RWPE1 (cell line): ENCODE results near the gene EWSR1.

Experiments
- CTCF ChIA-PET: fragments of 350-600 bp; sonication (Branson Sonifier 250); formaldehyde crosslinking; extraction: SDS; loops from one replicate; lab custom pipeline; 2021; lab: Yijun Ruan, JAX
- POLR2A ChIA-PET: fragments of 400-600 bp; formaldehyde crosslinking; extraction: SDS; loops from one replicate; lab custom pipeline; 2020; ENCODE audit warnings: antibody characterized with exemption; ENCODE audit not compliant: low non-redundant PET; lab: Yijun Ruan, JAX
- DNase-seq: peaks from one replicate; pipeline ENCODE4 v3.0.0; 2012; ENCODE audit warnings: low spot score
- H3K27ac ChIP-seq: fragments of 450-650 bp; 2 replicates; pipeline ENCODE4 v1.5.1; 2017
- TF ChIP-seq, protein P1 (sequence below): fragments of 450-650 bp; conservative IDR thresholded peaks from 2 replicates; pipeline ENCODE4 v1.5.1; 2017; ENCODE audit warnings: low read depth, mild to moderate bottlenecking

EWSR1 gene

DNA sequence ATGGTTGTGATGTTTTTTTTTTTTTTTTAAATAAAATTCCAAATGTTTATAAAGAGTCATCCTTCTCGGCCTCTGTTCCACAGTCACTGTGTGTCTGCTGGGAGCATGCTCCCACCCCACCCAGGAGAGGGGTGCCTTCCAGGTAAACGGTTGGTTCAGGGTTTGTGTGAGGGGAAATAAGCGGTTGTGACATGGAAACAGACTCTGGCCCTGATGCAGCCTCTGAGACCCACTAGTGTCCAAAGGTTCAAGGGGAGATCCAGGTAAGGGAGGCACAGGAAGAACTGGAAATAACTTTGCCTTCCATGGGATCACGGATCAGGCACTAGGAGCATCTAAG is 32.4 kb downstream of the EWSR1 start:
- DNase-seq: no peak
- ChIA-PET CTCF (no interaction called here), POLR2A (no interaction called here)
- H3K27ac ChIP-seq: peak overlapping the region; percentile 66
- TF ChIP-seq, protein P1, sequence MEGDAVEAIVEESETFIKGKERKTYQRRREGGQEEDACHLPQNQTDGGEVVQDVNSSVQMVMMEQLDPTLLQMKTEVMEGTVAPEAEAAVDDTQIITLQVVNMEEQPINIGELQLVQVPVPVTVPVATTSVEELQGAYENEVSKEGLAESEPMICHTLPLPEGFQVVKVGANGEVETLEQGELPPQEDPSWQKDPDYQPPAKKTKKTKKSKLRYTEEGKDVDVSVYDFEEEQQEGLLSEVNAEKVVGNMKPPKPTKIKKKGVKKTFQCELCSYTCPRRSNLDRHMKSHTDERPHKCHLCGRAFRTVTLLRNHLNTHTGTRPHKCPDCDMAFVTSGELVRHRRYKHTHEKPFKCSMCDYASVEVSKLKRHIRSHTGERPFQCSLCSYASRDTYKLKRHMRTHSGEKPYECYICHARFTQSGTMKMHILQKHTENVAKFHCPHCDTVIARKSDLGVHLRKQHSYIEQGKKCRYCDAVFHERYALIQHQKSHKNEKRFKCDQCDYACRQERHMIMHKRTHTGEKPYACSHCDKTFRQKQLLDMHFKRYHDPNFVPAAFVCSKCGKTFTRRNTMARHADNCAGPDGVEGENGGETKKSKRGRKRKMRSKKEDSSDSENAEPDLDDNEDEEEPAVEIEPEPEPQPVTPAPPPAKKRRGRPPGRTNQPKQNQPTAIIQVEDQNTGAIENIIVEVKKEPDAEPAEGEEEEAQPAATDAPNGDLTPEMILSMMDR: no peak

- DNase-seq: no peak
- peak overlapping the region; percentile 66 for H3K27ac ChIP-seq
- ChIA-PET CTCF (no interaction called here), POLR2A (no interaction called here)
- TF ChIP-seq, protein P1: no peak
These were observed 32.9 kb downstream of the EWSR1 start for GRCh38 chr22:29300807-29301601.

DNA sequence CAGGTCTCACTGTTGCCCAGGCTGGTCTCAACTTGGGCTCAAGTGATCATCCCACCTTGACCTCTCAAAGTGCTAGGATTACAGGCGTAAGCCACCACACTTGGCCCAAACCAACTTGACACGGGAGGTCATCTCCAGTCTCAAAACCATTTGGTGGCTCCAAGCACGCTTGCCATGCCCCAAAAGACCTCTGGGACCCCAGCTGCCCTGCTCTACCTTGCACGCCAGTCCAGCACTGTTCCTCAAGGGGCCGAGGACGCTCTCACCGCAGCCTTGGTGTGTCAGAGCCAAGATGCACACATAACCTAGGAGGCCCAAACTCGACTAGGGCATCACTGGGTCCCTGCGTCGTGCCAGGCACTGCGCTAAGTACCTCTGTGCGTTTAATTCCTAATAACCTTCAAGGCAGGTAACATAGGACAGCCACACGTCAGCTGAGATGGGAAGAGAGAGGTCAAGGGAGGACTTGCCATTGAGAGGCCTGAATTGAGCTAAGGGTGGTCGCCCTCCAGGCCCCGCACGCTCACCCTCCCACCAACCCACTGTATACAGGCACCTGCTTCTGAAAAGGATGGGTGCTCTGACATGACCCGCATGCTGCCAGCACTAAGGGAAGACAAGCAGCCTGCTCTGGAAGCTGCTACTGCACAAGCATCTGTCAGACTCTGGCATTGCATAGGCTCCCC is 33.8 kb downstream of the EWSR1 start:
- POLR2A ChIA-PET: no interaction called here
- TF ChIP-seq, protein P1: no peak
- no peak for DNase-seq
- CTCF ChIA-PET: no interaction called here
- H3K27ac ChIP-seq: peak overlapping the region; percentile 66

GRCh38 chr22:29302402-29302680 is 34.3 kb downstream of the EWSR1 start:
- peak overlapping the region; percentile 66 for H3K27ac ChIP-seq
- TF ChIP-seq, protein P1: no peak
- DNase-seq: no peak
- ChIA-PET POLR2A (no interaction called here), CTCF (no interaction called here)

DNA sequence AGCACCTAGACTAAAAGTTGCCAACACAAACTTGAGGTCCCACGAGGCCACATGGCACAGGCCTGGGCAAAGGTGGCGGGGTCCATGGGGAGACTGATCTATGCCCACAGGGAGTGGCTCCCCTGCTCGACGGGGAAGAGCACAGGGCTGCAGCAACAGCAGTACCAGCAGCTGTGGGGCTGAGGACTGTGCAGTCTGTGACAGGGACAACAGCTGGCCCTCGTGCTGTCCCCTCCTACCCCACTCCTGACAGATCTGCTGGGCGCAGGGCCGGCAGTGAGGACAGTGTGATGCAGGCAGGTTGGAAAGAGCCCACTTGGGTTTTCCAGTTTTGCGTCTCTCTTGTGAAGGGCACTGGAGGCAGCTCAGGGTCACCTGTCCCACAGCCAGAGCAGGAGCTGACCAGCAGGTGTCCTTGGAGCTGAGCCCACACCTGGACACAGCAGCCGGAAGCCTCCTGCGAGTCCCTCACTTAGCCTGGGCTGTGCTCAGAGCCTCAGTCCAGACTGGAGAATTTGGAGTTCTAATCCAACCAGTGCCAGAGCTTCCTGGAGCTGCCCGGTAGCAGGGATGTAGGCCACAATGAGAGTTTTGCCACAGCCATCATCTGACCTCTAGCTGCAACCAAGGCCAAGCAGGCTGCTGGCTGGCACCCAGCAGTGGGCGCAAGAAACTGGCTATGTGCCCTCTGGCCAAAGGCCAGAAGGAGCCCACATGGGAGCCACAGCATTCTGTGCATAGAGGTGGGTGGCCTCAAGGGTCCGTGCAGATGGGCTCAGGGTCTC is 34.8 kb downstream of the EWSR1 start:
- CTCF ChIA-PET: interaction anchor here (0.6 kb wide), 2 partner anchors 18 to 93 kb away, joined by 3 read pairs; no protein-coding TSS in a partner anchor

GRCh38 chr22:29305836-29306174 is 37.7 kb downstream of the EWSR1 start:
- POLR2A ChIA-PET: no interaction called here
- H3K27ac ChIP-seq: peak overlapping the region; percentile 94
- no peak for DNase-seq
- CTCF ChIA-PET: interaction anchor here (0.6 kb wide), 1 partner anchor 44 kb away, joined by 3 read pairs; no protein-coding TSS in a partner anchor
- TF ChIP-seq, protein P1: no peak

More for the DNA sequence above, 34.8 kb downstream of the EWSR1 start:
- no peak for DNase-seq
- TF ChIP-seq, protein P1: no peak
- H3K27ac ChIP-seq: peak overlapping the region; percentile 66
- POLR2A ChIA-PET: no interaction called here
